ENCODE data around the gene ECD. TPM values are rescaled to one million over a fixed set of nuclear protein-coding genes. Genes with fewer than 3 reads are reported as not detected.
A peak's percentile ranks its signal among the peaks of the same experiment; 100 is the strongest.

Gene ECD
- polyA plus RNA-seq, 1 donor: 42.8 TPM

DNA sequence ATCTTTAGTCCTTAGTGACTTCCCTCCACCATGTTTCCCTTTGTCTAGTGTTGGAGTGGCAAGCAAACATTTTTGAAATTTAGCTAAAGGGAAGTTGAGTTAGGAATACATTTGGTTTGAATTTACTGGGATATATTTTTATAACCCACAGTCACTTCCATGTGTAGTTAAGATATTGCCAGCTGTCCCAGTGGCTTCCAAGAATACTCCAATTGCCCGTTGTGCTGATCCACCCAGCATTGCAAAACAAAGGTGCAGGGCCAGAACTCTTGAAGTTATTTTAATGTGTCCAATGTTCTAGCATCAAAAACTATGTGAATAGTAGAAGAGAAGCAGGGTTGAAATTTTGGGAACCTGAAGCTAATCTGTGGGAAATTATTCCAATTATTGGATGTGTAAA is 68.7 kb downstream of the ECD start:
- DNase-seq: no peak

DNA sequence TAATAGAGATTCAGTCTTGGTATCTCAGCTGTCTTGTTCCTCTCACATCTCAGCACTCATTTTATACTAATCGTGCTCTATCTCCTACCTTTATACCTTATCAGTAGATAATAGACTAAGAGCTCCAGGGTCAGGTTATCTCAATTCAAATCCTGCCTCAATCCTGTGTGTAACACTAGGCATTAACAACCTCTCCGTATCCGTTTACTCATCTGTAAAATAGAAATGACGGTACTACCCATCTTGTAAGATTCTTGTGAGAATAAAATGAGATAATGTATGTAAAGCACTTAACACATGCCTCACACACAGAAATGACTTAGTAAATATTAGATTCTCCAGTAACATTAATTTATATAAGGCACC is 70.5 kb downstream of the ECD start:
- DNase-seq: no peak

DNA sequence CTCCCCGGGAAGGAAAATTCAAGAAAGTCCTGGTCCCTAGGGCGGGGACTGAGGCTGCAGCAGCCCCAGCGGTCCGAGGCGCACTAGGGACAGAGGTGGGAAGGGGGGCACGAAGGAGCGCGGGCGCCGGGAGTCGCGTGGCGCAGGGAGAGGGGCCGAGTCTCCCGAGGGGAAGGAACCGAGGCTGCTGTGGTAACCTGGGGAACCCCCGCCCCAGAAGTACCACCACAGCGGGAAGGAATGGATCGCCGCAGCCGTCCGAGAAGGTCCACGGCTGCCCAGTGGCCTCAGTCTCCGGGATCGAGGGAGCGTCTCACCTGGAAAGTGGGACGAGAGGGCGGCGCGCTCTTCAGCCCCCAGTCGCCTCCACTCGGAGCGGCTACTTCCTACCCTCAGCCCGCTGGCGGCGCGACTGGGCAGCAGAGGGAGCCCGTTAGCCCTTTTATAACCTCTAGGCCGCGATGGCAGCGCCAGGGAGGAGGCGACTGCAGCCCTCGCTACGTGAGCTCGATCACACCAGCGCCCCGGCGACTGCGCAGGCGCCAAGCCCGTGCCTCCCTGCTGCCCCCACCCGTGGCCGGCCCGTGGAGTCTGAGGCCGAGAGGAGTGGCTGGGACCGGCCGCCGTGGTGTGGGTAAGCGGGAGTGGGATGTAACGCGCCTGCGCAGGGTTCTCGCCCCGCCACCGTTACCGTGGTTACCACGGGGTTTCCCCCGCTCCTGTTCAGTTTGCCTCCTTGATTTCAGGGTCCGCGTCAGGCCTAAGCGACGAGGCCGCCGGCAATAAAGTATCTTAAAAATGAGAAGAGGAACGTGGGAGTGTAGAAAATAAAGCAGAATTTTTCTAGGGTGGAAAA is 71.1 kb downstream of the ECD start, which contains the start of gene P4HA1:
P4HA1 (minus strand) TSS at position 418 of the 856 bp plus-strand sequence. CDS start 21,983 bp downstream, outside the sequence.
- DNase-seq: peak; percentile 96

DNA sequence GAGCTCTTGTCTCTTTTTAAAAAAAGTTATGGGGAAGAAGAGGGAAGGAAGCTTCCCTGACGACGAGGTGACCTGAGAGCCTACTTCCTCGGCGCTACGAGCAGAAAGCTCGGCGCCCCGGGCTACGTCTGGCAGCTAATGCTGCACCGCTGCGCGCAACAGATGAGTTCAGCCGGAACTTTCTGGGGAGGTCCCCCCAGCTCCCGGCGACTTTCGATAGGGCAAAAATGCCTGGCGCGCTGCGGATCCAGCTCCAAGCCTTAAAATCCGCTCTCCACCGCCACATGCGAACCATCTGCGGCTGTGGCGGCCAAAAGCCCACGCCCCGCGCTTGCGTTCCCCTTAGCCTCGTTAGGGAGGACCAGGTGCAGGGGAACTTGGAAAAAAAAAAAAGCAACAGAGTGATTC is 71.8 kb downstream of the ECD start:
- peak; percentile 53 for DNase-seq

DNA sequence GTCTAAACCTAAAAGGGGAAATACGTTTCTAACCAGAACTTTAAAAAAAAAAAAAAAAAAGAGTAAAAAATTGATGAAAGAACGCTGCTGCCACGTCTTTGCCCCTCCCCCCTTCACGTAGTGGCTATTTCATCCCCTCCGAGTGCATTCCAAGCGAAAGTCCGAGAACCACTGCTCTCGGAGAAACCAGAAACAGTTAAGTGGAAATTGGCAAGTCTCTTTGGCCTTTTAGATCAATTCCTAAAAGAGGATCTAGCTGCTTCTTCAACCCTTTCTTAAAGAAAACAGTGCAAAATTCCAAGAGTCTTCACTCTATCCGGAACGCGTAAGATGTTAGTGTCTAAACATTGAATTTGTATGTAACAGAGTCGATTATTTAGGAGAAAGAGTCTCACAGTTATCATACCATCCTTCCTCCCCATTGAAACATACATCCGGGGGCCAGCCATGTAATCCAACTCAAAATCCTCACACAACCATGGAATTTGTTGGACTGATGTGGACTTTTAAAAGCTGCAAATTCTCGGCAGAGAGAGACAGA is 72.3 kb downstream of the ECD start:
- DNase-seq: peak; percentile 80

DNA sequence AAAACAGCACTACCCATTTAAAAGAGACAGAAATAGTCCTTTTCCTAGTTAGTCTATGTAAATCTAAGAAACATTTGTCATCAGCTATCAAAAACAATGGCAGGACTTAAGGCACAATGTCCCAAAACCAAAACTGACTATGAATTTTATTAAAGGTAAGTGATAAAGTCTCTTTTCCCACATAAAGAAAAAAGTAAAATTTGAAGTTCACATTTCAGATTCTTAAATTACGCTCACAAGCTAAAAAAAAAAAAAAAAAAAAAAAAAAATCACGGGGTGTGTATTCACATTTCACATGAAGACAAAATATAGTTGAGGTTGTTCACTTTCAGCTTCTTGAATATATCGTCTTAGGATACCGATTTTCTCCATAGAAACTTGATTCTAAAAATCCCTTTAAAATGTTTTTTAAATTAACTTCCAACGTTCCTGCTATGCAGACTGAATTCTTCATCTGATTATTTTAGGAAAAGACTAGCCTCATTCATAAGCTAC is 72.8 kb downstream of the ECD start:
- DNase-seq: no peak

DNA sequence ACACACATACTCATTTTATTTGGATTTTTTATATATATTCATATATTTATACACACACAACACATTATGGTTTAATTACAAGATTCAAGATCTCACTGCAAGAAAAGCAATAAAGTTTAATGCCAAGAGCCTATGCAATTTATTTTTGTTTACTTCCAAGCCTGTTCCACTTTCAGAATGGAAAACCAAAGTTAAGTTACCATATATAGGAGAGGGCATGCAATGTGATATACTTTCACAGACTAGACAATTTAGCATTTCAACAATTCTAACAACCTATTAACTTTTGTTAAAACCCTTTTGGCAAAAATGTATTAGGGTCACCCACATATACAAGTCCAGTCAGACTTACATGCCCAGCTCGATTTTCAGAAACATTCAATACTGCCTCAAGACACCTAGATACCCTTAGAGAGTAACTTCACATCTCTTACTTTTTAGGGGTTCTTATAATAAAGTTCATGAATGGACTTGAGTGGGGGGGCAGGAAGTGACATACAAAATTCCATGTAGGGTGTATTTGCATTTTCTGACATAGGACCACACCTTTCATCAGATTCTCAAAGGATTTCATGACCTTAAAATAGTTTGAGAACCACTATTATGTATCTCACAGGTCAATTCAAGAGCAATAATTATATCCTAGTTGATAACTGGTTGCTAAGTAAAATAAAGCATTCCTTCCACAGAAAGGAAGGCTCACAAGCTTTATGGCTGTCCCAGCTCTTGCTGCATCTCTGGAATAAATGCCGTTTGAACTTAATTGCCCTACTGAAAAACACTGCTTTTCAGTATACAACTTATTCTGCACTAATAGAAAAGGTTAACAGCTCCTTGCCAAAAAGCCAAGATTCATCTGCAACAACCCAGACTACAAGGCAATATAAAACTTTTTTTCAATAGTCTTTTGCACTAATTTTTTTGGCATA is 73.6 kb downstream of the ECD start:
- no peak for DNase-seq

DNA sequence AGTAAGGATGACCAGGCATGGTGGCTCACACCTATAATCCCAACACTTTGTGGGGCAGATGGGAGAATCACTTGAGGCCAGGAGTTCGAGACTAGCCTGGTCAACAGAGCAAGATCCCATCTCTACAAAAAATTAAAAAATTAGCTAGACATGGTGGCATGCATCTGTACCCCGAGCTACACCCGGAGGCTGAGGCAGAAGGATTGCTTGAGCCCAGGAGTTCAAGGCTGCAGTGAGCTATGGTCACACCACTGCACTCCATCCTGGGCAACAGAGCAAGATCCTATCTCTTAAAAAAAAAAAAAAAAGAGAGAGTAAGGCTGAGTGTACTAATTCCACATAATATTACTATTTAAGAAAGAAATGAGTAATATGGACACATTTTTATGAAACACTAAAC is 75.0 kb downstream of the ECD start:
- DNase-seq: no peak

DNA sequence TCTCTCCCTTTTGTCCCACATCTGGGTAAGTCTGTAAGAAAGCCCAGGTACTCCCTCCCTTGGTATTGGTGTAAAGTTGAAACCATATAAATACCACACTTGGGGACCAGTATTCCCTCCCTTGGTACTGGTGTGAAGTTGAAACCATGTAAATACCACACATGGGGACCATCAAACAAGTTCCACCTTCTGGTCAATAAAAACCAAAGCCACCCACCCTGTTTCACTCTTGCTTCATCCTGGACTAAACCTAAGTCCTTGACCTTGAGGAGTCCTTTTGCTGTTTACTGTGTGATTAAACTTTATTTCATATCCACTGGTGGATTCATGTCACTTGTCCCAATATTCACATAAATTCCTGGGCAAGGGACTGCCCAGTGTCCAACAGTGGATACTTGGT is 79.5 kb downstream of the ECD start:
- DNase-seq: no peak

DNA sequence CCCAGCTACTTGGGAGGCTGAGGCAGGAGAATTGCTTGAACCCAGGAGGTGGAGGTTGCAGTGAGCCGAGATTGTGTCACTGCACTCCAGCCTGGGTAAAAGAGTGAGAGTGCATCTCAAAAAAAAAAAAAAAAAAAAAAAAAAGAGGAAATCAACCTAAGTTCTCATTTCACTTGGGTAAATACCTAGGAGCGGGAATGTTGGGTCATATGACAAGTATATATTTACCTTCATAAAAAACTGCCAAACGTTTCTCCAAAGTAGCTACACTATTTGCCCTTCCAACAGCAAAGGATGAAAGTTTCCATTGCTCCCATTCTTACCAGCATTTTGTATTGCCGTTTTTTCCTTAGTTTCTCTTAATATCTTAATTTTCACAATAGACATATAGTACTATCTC is 81.0 kb downstream of the ECD start:
- DNase-seq: no peak

DNA sequence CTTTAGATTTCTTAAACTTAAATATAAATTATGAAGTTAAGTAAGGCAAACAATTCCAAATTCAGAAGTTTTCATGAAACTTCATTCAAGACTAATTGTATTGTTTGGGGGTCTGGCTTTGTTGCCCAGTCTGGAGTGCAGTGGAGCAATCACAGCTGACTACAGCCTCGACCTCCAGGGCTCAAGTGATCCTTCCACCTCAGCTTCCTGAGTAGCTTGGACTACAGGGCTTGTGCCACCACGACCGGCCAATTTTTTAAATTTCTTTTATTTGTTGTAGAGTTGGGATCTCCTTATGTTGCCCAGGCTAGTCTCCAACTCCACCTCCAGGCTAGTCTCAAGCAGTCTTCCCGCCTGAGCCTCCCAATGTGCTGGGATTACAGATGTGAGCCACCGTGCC is 83.6 kb downstream of the ECD start:
- DNase-seq: no peak

Other genes with a start within 250 kb of the ECD start
- gene PLA2G12B, start 213.2 kb downstream of the ECD start, polyA plus RNA-seq (ENCODE audit: insufficient read length): 10.4 TPM
- 95.2 TPM for gene P4HA1, start 71.1 kb downstream of the ECD start, polyA plus RNA-seq (ENCODE audit: insufficient read length)
- 10.6 TPM for gene NUDT13, start 57.6 kb downstream of the ECD start, polyA plus RNA-seq (ENCODE audit: insufficient read length)
- gene FAM149B1, start 111 bp upstream of the ECD start, polyA plus RNA-seq (ENCODE audit: insufficient read length): 61.6 TPM
- gene DNAJC9, start 79.2 kb upstream of the ECD start, polyA plus RNA-seq (ENCODE audit: insufficient read length): 41.2 TPM
- 76.0 TPM for gene MRPS16, start 84.6 kb upstream of the ECD start, polyA plus RNA-seq (ENCODE audit: insufficient read length)
- 26.6 TPM for gene CFAP70, start 190.9 kb upstream of the ECD start, polyA plus RNA-seq (ENCODE audit: insufficient read length)
- gene ANXA7, start 246.1 kb upstream of the ECD start, polyA plus RNA-seq (ENCODE audit: insufficient read length): 87.4 TPM